Measurements from ENCODE around the gene RBMS1. TPM values are rescaled to one million over a fixed set of nuclear protein-coding genes. Genes with fewer than 3 reads are reported as not detected.
"Not testable (repeated sequence)": the region's sequence is repeated elsewhere in the genome, so short reads cannot be mapped to it uniquely, and the experiment has no call there.

The RBMS1 gene
- total and polyA plus RNA-seq, 8 donors: 91.7 to 133 (median 119) TPM

GRCh38 chr2:160425434-160426151 is 68.0 kb downstream of the RBMS1 start:
- intact Hi-C loops (cut with DNase I): no loop called here
- peaks cover 14 to 52% of the 10 kb centered on the region in 2 donors for H3K4me1 ChIP-seq
- H3K27ac ChIP-seq: peak overlapping the region; percentile 55 to 58
- TF ChIP-seq CTCF (IDR thresholded peaks at IDR 0.05): no peak
- H3K36me3 ChIP-seq: no peaks in the 10 kb centered on the region
- DNase-seq (no peak), ATAC-seq (peak; percentile 79)
- no peak overlapping the region for H3K4me3 ChIP-seq
- peaks cover 0 to 5% of the 10 kb centered on the region in 2 donors for H3K9me3 ChIP-seq
- no peaks in the 10 kb centered on the region for H3K27me3 ChIP-seq

- intact Hi-C loops (cut with DNase I): no loop called here
- Histone ChIP-seq H3K9me3 (no peaks in the 10 kb centered on the region), H3K27me3 (no peaks in the 10 kb centered on the region), H3K4me3 (no peak overlapping the region), H3K27ac (no peak overlapping the region), H3K4me1 (peaks cover 16 to 58% of the 10 kb centered on the region in 2 donors), H3K36me3 (no peaks in the 10 kb centered on the region)
- DNase-seq: no peak
- no peak for TF ChIP-seq CTCF (IDR thresholded peaks at IDR 0.05)
- ATAC-seq: no peak
Observed at GRCh38 chr2:160423126-160423525, 70.5 kb downstream of the RBMS1 start.

GRCh38 chr2:160421646-160422501 is 71.7 kb downstream of the RBMS1 start:
- H3K27me3 ChIP-seq; H3K9me3 ChIP-seq; ATAC-seq; DNase-seq; H3K4me3 ChIP-seq; intact Hi-C loops (cut with DNase I); H3K36me3 ChIP-seq; H3K27ac ChIP-seq: not testable (repeated sequence)
- peaks cover 16 to 54% of the 10 kb centered on the region in 2 donors for H3K4me1 ChIP-seq

GRCh38 chr2:160420711-160421110 is 72.9 kb downstream of the RBMS1 start:
- Histone ChIP-seq H3K36me3 (no peaks in the 10 kb centered on the region), H3K27me3 (no peaks in the 10 kb centered on the region), H3K9me3 (no peaks in the 10 kb centered on the region), H3K27ac (peak overlapping the region; percentile 24 to 39), H3K4me3 (no peak overlapping the region), H3K4me1 (peaks cover 14 to 44% of the 10 kb centered on the region in 2 donors)
- no peak for ATAC-seq
- DNase-seq: no peak
- intact Hi-C loops (cut with DNase I): no loop called here
- no peak for TF ChIP-seq CTCF (IDR thresholded peaks at IDR 0.05)

GRCh38 chr2:160419776-160420505 is 73.7 kb downstream of the RBMS1 start:
- intact Hi-C loops (cut with DNase I): no loop called here
- Histone ChIP-seq H3K27ac (peak overlapping the region; percentile 24 to 39), H3K36me3 (no peaks in the 10 kb centered on the region), H3K4me3 (no peak overlapping the region), H3K27me3 (no peaks in the 10 kb centered on the region), H3K9me3 (no peaks in the 10 kb centered on the region), H3K4me1 (peaks cover 10 to 37% of the 10 kb centered on the region in 2 donors)
- no peak for TF ChIP-seq CTCF (IDR thresholded peaks at IDR 0.05)
- no peak for DNase-seq
- ATAC-seq: peak; percentile 68

All from left lung (tissue), 10 donors.